A549 (cell line): ENCODE measurements around the gene PITPNM1. TPM values are rescaled to one million over a fixed set of nuclear protein-coding genes. Genes with fewer than 3 reads are reported as not detected.

Experiments used
- ATAC-seq, 2 experiments: fragments of 200-7000 bp in 1 of 2; fragments of >200 bp in 1 of 2; cut with Nextera tagmentation in 1 of 2; cut with Tn5 transposase in 1 of 2; 3 replicates each; pipeline versions ENCODE4 v1.8.0 to v1.9.1; 2018 to 2020; ENCODE audit warnings: mild to moderate bottlenecking in 1 of 2, moderate library complexity in 1 of 2
- CTCF ChIA-PET: fragments of 300-600 bp; sonication (Branson Sonifier 250); formaldehyde crosslinking; extraction: SDS; loops from one replicate; lab custom pipeline; 2021; ENCODE audit warnings: antibody characterized with exemption, inconsistent platforms; lab: Yijun Ruan, JAX
- POLR2A ChIA-PET: fragments of 350-600 bp; formaldehyde crosslinking; extraction: SDS; loops from one replicate; lab custom pipeline; 2021; ENCODE audit warnings: antibody characterized with exemption, inconsistent platforms; lab: Yijun Ruan, JAX
- DNase-seq, 2 experiments: peaks; one replicate each; pipeline versions ENCODE4 v3.0.0 to v3.0.0-alpha.2; 2011 to 2016; ENCODE audit warnings: low read depth in 1 of 2, low spot score in 1 of 2
- FAIRE-seq: peaks from 2 replicates; lab custom pipeline; 2011; peaks lifted over from hg19 to GRCh38; lab: Jason Lieb, UNC
- H3K27ac ChIP-seq, 2 experiments: fragments of >200 bp; sonication (Bioruptor Twin); formaldehyde crosslinking; 3 replicates each; pipeline ENCODE4 v1.5.1; 2016 to 2017
- H3K4me1 ChIP-seq: fragments of >200 bp; sonication (Bioruptor Twin); formaldehyde crosslinking; 3 replicates; pipeline ENCODE4 v1.6.1; 2016
- H3K4me2 ChIP-seq: fragments of >200 bp; sonication (Bioruptor Twin); formaldehyde crosslinking; 3 replicates; pipeline ENCODE4 v1.6.1; 2016
- H3K4me3 ChIP-seq: fragments of >200 bp; sonication (Bioruptor Twin); formaldehyde crosslinking; 3 replicates; pipeline ENCODE4 v1.5.1; 2016
- H3K9me3 ChIP-seq: fragments of >200 bp; sonication (Bioruptor Twin); formaldehyde crosslinking; 3 replicates; pipeline ENCODE4 v1.6.1; 2016
- ATOH8 ChIP-seq: fragments of 250-450 bp; sonication (Bioruptor Pico); IDR thresholded peaks from 2 replicates; pipeline ENCODE4 v1.5.0; 2020; ENCODE audit warnings: low read depth, mild to moderate bottlenecking, moderate library complexity
- CBX2 ChIP-seq: fragments of 200-600 bp; sonication (generic); IDR thresholded peaks from 2 replicates; pipeline ENCODE4 v1.6.1; 2016; ENCODE audit warnings: low read depth, mild to moderate bottlenecking, borderline replicate concordance
- CEBPB ChIP-seq, 2 experiments: fragments of >200 bp in 1 of 2; sonication (Bioruptor Twin) in 1 of 2; formaldehyde crosslinking in 1 of 2; IDR thresholded peaks; 2 replicates each; pipeline ENCODE4 v1.6.1; 2012 to 2016
- EHF ChIP-seq: fragments of 250-450 bp; sonication (Bioruptor Pico); IDR thresholded peaks from 2 replicates; pipeline ENCODE4 v1.5.0; 2020; ENCODE audit warnings: mild to moderate bottlenecking
- EHMT2 ChIP-seq: fragments of 200-600 bp; sonication (generic); IDR thresholded peaks from 2 replicates; pipeline ENCODE4 v1.6.1; 2016; ENCODE audit warnings: antibody characterized with exemption, low read depth, mild to moderate bottlenecking, moderate library complexity
- ESRRA ChIP-seq: fragments of 150-350 bp; IDR thresholded peaks from 2 replicates; pipeline ENCODE4 v1.6.1; 2014; ENCODE audit warnings: mild to moderate bottlenecking, low read length, borderline replicate concordance
- FOSB ChIP-seq: fragments of 250-450 bp; sonication (Bioruptor Pico); IDR thresholded peaks from 2 replicates; pipeline ENCODE4 v1.5.0; 2020; ENCODE audit warnings: mild to moderate bottlenecking, moderate library complexity
- FOXS1 ChIP-seq: fragments of 250-450 bp; sonication (Bioruptor Pico); IDR thresholded peaks from 2 replicates; pipeline ENCODE4 v1.5.0; 2020; ENCODE audit warnings: mild to moderate bottlenecking, moderate library complexity
- HES2 ChIP-seq: fragments of >200 bp; sonication (Bioruptor Twin); formaldehyde crosslinking; IDR thresholded peaks from 2 replicates; pipeline ENCODE4 v1.6.1; 2016
- HMGXB4 ChIP-seq: fragments of 250-450 bp; sonication (Bioruptor Pico); IDR thresholded peaks from 2 replicates; pipeline ENCODE4 v1.5.0; 2021; ENCODE audit warnings: mild to moderate bottlenecking, moderate library complexity, borderline replicate concordance
- KDM5A ChIP-seq: fragments of 200-600 bp; sonication (generic); IDR thresholded peaks from 2 replicates; pipeline ENCODE4 v1.6.1; 2016; ENCODE audit warnings: antibody characterized with exemption, mild to moderate bottlenecking
- MAZ ChIP-seq: fragments of 150-350 bp; IDR thresholded peaks from 2 replicates; pipeline ENCODE4 v1.6.1; 2014; ENCODE audit warnings: antibody characterized with exemption, low read depth, low read length, borderline replicate concordance
- NPAS2 ChIP-seq: fragments of 250-450 bp; sonication (Bioruptor Pico); IDR thresholded peaks from 2 replicates; pipeline ENCODE4 v1.8.0; 2022; ENCODE audit warnings: mild to moderate bottlenecking, moderate library complexity, borderline replicate concordance
- PBX3 ChIP-seq: IDR thresholded peaks from 2 replicates; pipeline ENCODE4 v1.6.1; 2012
- PHF8 ChIP-seq: fragments of 200-600 bp; sonication (generic); IDR thresholded peaks from 2 replicates; pipeline ENCODE4 v1.6.1; 2016; ENCODE audit warnings: low read depth, mild to moderate bottlenecking, antibody characterized with exemption, moderate library complexity, borderline replicate concordance
- POLR2A ChIP-seq: IDR thresholded peaks from 2 replicates; pipeline ENCODE4 v1.6.1; 2012; ENCODE audit warnings: mild to moderate bottlenecking, low read length
- POLR2AphosphoS2 ChIP-seq: conservative IDR thresholded peaks from 2 replicates; pipeline ENCODE4 v1.6.1; 2012; ENCODE audit warnings: low read length, improper control_type of control experiment, inconsistent platforms
- RARB ChIP-seq: fragments of 250-450 bp; sonication (Bioruptor Pico); IDR thresholded peaks from 2 replicates; pipeline ENCODE4 v1.8.0; 2021; ENCODE audit warnings: mild to moderate bottlenecking, moderate library complexity
- TFCP2L1 ChIP-seq: fragments of 250-450 bp; sonication (Bioruptor Pico); IDR thresholded peaks from 2 replicates; pipeline ENCODE4 v1.5.0; 2021; ENCODE audit warnings: mild to moderate bottlenecking
- TP53 ChIP-seq: fragments of 250-450 bp; sonication (Bioruptor Pico); IDR thresholded peaks from 2 replicates; pipeline ENCODE4 v1.5.0; 2021; ENCODE audit warnings: mild to moderate bottlenecking, moderate library complexity
- USF2 ChIP-seq: fragments of 450-650 bp; IDR thresholded peaks from 2 replicates; pipeline ENCODE4 v1.6.1; 2014; ENCODE audit warnings: antibody characterized with exemption
- ZC3H11A ChIP-seq: fragments of 450-650 bp; IDR thresholded peaks from 2 replicates; pipeline ENCODE4 v1.6.1; 2014; ENCODE audit warnings: antibody characterized with exemption, mild to moderate bottlenecking
- ZNF302 ChIP-seq: fragments of 250-450 bp; sonication (Bioruptor Pico); IDR thresholded peaks from 2 replicates; pipeline ENCODE4 v1.9.0; 2021; ENCODE audit warnings: inconsistent platforms, mild to moderate bottlenecking, moderate library complexity
- WGBS: methylation state at CpG from one replicate; pipeline ENCODE4 v1.1.6; 2017; ENCODE audit errors: missing lambda C conversion rate; 5-methylcytosine and 5-hydroxymethylcytosine counted together
- polyA plus RNA-seq, 4 experiments: library from polyadenylated mRNA; depleted of rRNA in 3 of 4; stranded (reverse); fragments of >200 nt; fragmentation: RNase III in 1 of 4; extraction: RNeasy Plus Mini Kit Qiagen cat#74134 plus additional on column Dnase treatment in 1 of 4; gene quantifications; 2 replicates in 3 of 4; 3 replicates in 1 of 4; pipeline ENCODE4 v1.2.3, GENCODE V29; 2011 to 2017

Gene PITPNM1
- polyA plus RNA-seq, 2 of the 4 experiments (the other 2 are of a cell fraction) = 14.2 to 42.0 TPM

- Histone ChIP-seq H3K4me2 (peak overlapping the region; percentile 9; the same call in 1 of the 3 replicates), H3K9me3 (no peaks in the 10 kb centered on the region), H3K4me1 (peaks cover 12% of the 10 kb centered on the region), H3K27ac (peak overlapping the region in 1 of 2 experiments; percentile 6; a peak in 1 of 6 replicates), H3K4me3 (no peak overlapping the region)
- ATAC-seq (peak in 1 of 2 experiments; percentile 50; a peak in 3 of 6 replicates), DNase-seq (no peak), FAIRE-seq (no peak)
- TF ChIP-seq CEBPB (IDR thresholded peaks at IDR 0.05) (no peak), HES2 (no peak), ZC3H11A (no peak), KDM5A (no peak), EHMT2 (no peak), ESRRA (no peak)
- WGBS = 61% methylated on average over 10 of the region's 10 CpGs
- ChIA-PET POLR2A (no interaction called here), CTCF (interaction anchor here (0.6 to 1.9 kb wide), 4 partner anchors 10 to 1064 kb away, joined by 3 to 6 read pairs (median 4); no protein-coding TSS in a partner anchor)
Observed at GRCh38 chr11:67544616-67545242, 39.6 kb upstream of the PITPNM1 start.

GRCh38 chr11:67543585-67543984, 38.4 kb upstream of the PITPNM1 start:
- no peak for TF ChIP-seq POLR2A
- TF ChIP-seq EHMT2 = no peak
- TF ChIP-seq ZNF302 (CRISPR knock-in tag) = no peak
- TF ChIP-seq RARB (CRISPR knock-in tag) = no peak
- no peak for TF ChIP-seq ZC3H11A
- TF ChIP-seq CBX2 = no peak
- TF ChIP-seq USF2 = no peak
- no peak for TF ChIP-seq HMGXB4 (CRISPR knock-in tag)
- no peak for FAIRE-seq
- no peak for ATAC-seq
- Histone ChIP-seq H3K4me2 (no peak overlapping the region), H3K9me3 (no peaks in the 10 kb centered on the region), H3K4me3 (no peak overlapping the region), H3K27ac (no peak overlapping the region), H3K4me1 (peaks cover 12% of the 10 kb centered on the region)
- ChIA-PET CTCF (interaction anchor here (4.1 kb wide), 1 partner anchor 29 kb away, joined by 12 read pairs; no protein-coding TSS in a partner anchor), POLR2A (no interaction called here)
- 70% methylated on average over 2 of the region's 2 CpGs for WGBS
- DNase-seq = no peak

GRCh38 chr11:67542971-67543370, 37.8 kb upstream of the PITPNM1 start:
- ChIA-PET CTCF (interaction anchor here (2.8 to 4.1 kb wide), 2 partner anchors 19 to 30 kb away, joined by 12 to 14 read pairs; no protein-coding TSS in a partner anchor), POLR2A (no interaction called here)
- H3K9me3 ChIP-seq = no peaks in the 10 kb centered on the region
- no peak overlapping the region for H3K27ac ChIP-seq
- DNase-seq (no peak), FAIRE-seq (no peak), ATAC-seq (no peak)
- H3K4me2 ChIP-seq = no peak overlapping the region
- TF ChIP-seq ATOH8 = no peak
- no peak overlapping the region for H3K4me3 ChIP-seq
- 81% methylated on average over 6 of the region's 7 CpGs for WGBS
- peaks cover 12% of the 10 kb centered on the region for H3K4me1 ChIP-seq

GRCh38 chr11:67542169-67542568, 37.0 kb upstream of the PITPNM1 start:
- H3K27ac ChIP-seq = no peak overlapping the region
- H3K4me3 ChIP-seq = no peak overlapping the region
- TF ChIP-seq POLR2AphosphoS2 = no peak
- TF ChIP-seq EHF (CRISPR knock-in tag) = no peak
- no peak for TF ChIP-seq TP53 (CRISPR knock-in tag)
- no peak for TF ChIP-seq ZC3H11A
- TF ChIP-seq MAZ = no peak
- no peak for TF ChIP-seq FOXS1 (CRISPR knock-in tag)
- no peak for TF ChIP-seq TFCP2L1 (CRISPR knock-in tag)
- TF ChIP-seq PBX3 = no peak
- no peak for TF ChIP-seq FOSB (CRISPR knock-in tag)
- no peak for TF ChIP-seq PHF8
- TF ChIP-seq NPAS2 (CRISPR knock-in tag) = no peak
- CTCF ChIA-PET = interaction anchor here (0.9 to 4.1 kb wide), 4 partner anchors 12 to 41 kb away, joined by 3 to 14 read pairs (median 8); partner anchors contain the start of gene GSTP1
- POLR2A ChIA-PET = no interaction called here
- FAIRE-seq = no peak
- WGBS = 66% methylated on average over 3 of the region's 3 CpGs
- no peak overlapping the region for H3K4me2 ChIP-seq
- ATAC-seq = no peak
- no peak for DNase-seq
- H3K4me1 ChIP-seq = peaks cover 12% of the 10 kb centered on the region
- no peaks in the 10 kb centered on the region for H3K9me3 ChIP-seq
